Kidney capillary endothelial cell (primary cell): ENCODE results near the gene KRTAP19-6.
"Not testable (repeated sequence)": the region's sequence is repeated elsewhere in the genome, so short reads cannot be mapped to it uniquely, and the experiment has no call there.

Source experiments
- DNase-seq: peaks from one replicate; pipeline ENCODE4 v3.0.0-alpha.2; 2018; ENCODE audit warnings: low spot score

Gene KRTAP19-6

GRCh38 chr21:30541764-30542163 lies at the start of gene KRTAP19-6:
TSS of gene KRTAP19-6 (minus strand) at chr21:30541864. CDS start at chr21:30541833, 31 bp downstream.
- no peak for DNase-seq

- no peak for DNase-seq
Observed at GRCh38 chr21:30590297-30590696, 48.6 kb upstream of the KRTAP19-6 start, which contains the start of gene KRTAP22-2. TSS of gene KRTAP22-2 (minus strand) at chr21:30590397.

- no peak for DNase-seq
Observed at GRCh38 chr21:30582870-30583269, 41.2 kb upstream of the KRTAP19-6 start.

- DNase-seq, result no peak
Observed at GRCh38 chr21:30580132-30580531, 38.5 kb upstream of the KRTAP19-6 start.

- no peak for DNase-seq
Observed at GRCh38 chr21:30579346-30579745, 37.7 kb upstream of the KRTAP19-6 start.

GRCh38 chr21:30577766-30578165 lies 36.1 kb upstream of the KRTAP19-6 start:
- no peak for DNase-seq

GRCh38 chr21:30567617-30568016 lies 26.0 kb upstream of the KRTAP19-6 start:
- DNase-seq, result no peak

- no peak for DNase-seq
Observed at GRCh38 chr21:30563630-30564029, 22.0 kb upstream of the KRTAP19-6 start.

GRCh38 chr21:30563072-30563471 lies 21.4 kb upstream of the KRTAP19-6 start:
- DNase-seq, result no peak

GRCh38 chr21:30561957-30562356 lies 20.3 kb upstream of the KRTAP19-6 start:
- no peak for DNase-seq

GRCh38 chr21:30561264-30561895 lies 19.7 kb upstream of the KRTAP19-6 start, which contains the start of gene KRTAP19-7:
TSS of gene KRTAP19-7 (minus strand) at chr21:30561314. CDS start at chr21:30561289, 25 bp downstream.
- DNase-seq, result no peak

- no peak for DNase-seq
Observed at GRCh38 chr21:30555095-30555494, 13.4 kb upstream of the KRTAP19-6 start.

- no peak for DNase-seq
Observed at GRCh38 chr21:30552782-30553181, 11.1 kb upstream of the KRTAP19-6 start.

GRCh38 chr21:30518876-30519275 lies 22.8 kb downstream of the KRTAP19-6 start:
- DNase-seq, result no peak

GRCh38 chr21:30515681-30516080 lies 26.0 kb downstream of the KRTAP19-6 start:
- no peak for DNase-seq

GRCh38 chr21:30505621-30506205 lies 36.0 kb downstream of the KRTAP19-6 start:
- not testable (repeated sequence) for DNase-seq

- no peak for DNase-seq
Observed at GRCh38 chr21:30502041-30502440, 39.6 kb downstream of the KRTAP19-6 start, which contains the start of gene KRTAP19-5. TSS of gene KRTAP19-5 (minus strand) at chr21:30502141. CDS start at chr21:30502090, 51 bp downstream.

- no peak for DNase-seq
Observed at GRCh38 chr21:30497065-30497464, 44.6 kb downstream of the KRTAP19-6 start, which contains the start of gene KRTAP19-4. TSS of gene KRTAP19-4 (minus strand) at chr21:30497165. CDS start at chr21:30497110, 55 bp downstream.

- DNase-seq, result no peak
Observed at GRCh38 chr21:30491963-30492428, 49.7 kb downstream of the KRTAP19-6 start, which contains the start of gene KRTAP19-3. TSS of gene KRTAP19-3 (minus strand) at chr21:30492013. CDS start at chr21:30491957, 56 bp downstream.
